HG02588 (cell line): Measurements from ENCODE around the gene SMG5.

Experiments
- ATAC-seq: cut with Tn5 transposase; IDR thresholded peaks from one replicate; pipeline ENCODE4 v1.9.1; 2021; ENCODE audit warnings: mild to moderate bottlenecking, moderate library complexity; ENCODE audit not compliant: unreplicated experiment

SMG5 gene

GRCh38 chr1:156246241-156246780, 36.3 kb downstream of the SMG5 start:
- no peak for ATAC-seq

- ATAC-seq: no peak
Observed at GRCh38 chr1:156245451-156246232, 37.0 kb downstream of the SMG5 start.

GRCh38 chr1:156244712-156245111, 37.9 kb downstream of the SMG5 start:
- ATAC-seq: no peak

- ATAC-seq: no peak
Observed at GRCh38 chr1:156244126-156244525, 38.5 kb downstream of the SMG5 start.

GRCh38 chr1:156242738-156243137, 39.9 kb downstream of the SMG5 start:
- no peak for ATAC-seq

GRCh38 chr1:156241926-156242325, 40.7 kb downstream of the SMG5 start, which contains the start of gene BGLAP:
Gene BGLAP (plus strand): TSS chr1:156242184. CDS start chr1:156242232, 48 bp downstream.
- no peak for ATAC-seq

GRCh38 chr1:156241311-156241811, 41.3 kb downstream of the SMG5 start:
- no peak for ATAC-seq

- no peak for ATAC-seq
Observed at GRCh38 chr1:156238248-156238647, 44.4 kb downstream of the SMG5 start.

GRCh38 chr1:156236164-156236563, 46.5 kb downstream of the SMG5 start:
- ATAC-seq: no peak

GRCh38 chr1:156233426-156234127, 49.0 kb downstream of the SMG5 start:
- no peak for ATAC-seq

- no peak for ATAC-seq
Observed at GRCh38 chr1:156232201-156232894, 50.3 kb downstream of the SMG5 start.

GRCh38 chr1:156230473-156230837, 52.2 kb downstream of the SMG5 start:
- ATAC-seq: no peak

- ATAC-seq: no peak
Observed at GRCh38 chr1:156229809-156230472, 52.7 kb downstream of the SMG5 start.

GRCh38 chr1:156228501-156228900, 54.1 kb downstream of the SMG5 start:
- ATAC-seq: no peak

- no peak for ATAC-seq
Observed at GRCh38 chr1:156226782-156227181, 55.8 kb downstream of the SMG5 start.

GRCh38 chr1:156226116-156226538, 56.5 kb downstream of the SMG5 start:
- ATAC-seq: no peak

GRCh38 chr1:156225677-156226014, 57.0 kb downstream of the SMG5 start:
- ATAC-seq: no peak

GRCh38 chr1:156221986-156222692, 60.5 kb downstream of the SMG5 start:
- no peak for ATAC-seq

GRCh38 chr1:156220226-156220625, 62.4 kb downstream of the SMG5 start:
- no peak for ATAC-seq

- no peak for ATAC-seq
Observed at GRCh38 chr1:156217871-156218270, 64.8 kb downstream of the SMG5 start.
